IPS-18a (cell line): Measurements from ENCODE around the gene METTL22.

Experiments used
- H3K27ac ChIP-seq: one replicate; pipeline ENCODE4 v1.5.1; 2013; ENCODE audit warnings: low read length
- H3K27me3 ChIP-seq: one replicate; pipeline ENCODE4 v1.6.1; 2013; ENCODE audit warnings: mild to moderate bottlenecking, low read length; ENCODE audit not compliant: control insufficient read depth, insufficient read depth
- H3K36me3 ChIP-seq: one replicate; pipeline ENCODE4 v1.6.1; 2013; ENCODE audit warnings: low read depth, low read length; ENCODE audit not compliant: control insufficient read depth
- H3K4me1 ChIP-seq: one replicate; pipeline ENCODE4 v1.6.1; 2013; ENCODE audit warnings: low read depth, low read length; ENCODE audit not compliant: control insufficient read depth
- H3K4me3 ChIP-seq: one replicate; pipeline ENCODE4 v1.5.1; 2013; ENCODE audit warnings: low read length
- H3K9ac ChIP-seq: one replicate; pipeline ENCODE4 v1.6.1; 2013; ENCODE audit warnings: mild to moderate bottlenecking, low read length, moderate library complexity
- H3K9me3 ChIP-seq: one replicate; pipeline ENCODE4 v1.6.1; 2013; ENCODE audit warnings: low read depth, low read length; ENCODE audit not compliant: control insufficient read depth

METTL22 gene

GRCh38 chr16:8686879-8687278 lies 65.4 kb downstream of the METTL22 start:
- Histone ChIP-seq H3K36me3 (no peaks in the 10 kb centered on the region), H3K27ac (no peak overlapping the region)

GRCh38 chr16:8689686-8690085 lies 68.2 kb downstream of the METTL22 start:
- Histone ChIP-seq H3K36me3 (no peaks in the 10 kb centered on the region), H3K27ac (no peak overlapping the region), H3K9ac (no peak overlapping the region), H3K4me1 (peaks cover 9% of the 10 kb centered on the region), H3K4me3 (no peak overlapping the region), H3K27me3 (no peaks in the 10 kb centered on the region), H3K9me3 (peaks cover 6% of the 10 kb centered on the region)

More at GRCh38 chr16:8686879-8687278, 65.4 kb downstream of the METTL22 start:
- Histone ChIP-seq H3K9me3 (peaks cover 6% of the 10 kb centered on the region), H3K27me3 (no peaks in the 10 kb centered on the region), H3K9ac (no peak overlapping the region), H3K4me3 (no peak overlapping the region), H3K4me1 (peaks cover 9% of the 10 kb centered on the region)

- H3K9me3 ChIP-seq, result peaks cover 6% of the 10 kb centered on the region
- H3K27ac ChIP-seq, result no peak overlapping the region
- H3K9ac ChIP-seq, result no peak overlapping the region
- no peaks in the 10 kb centered on the region for H3K4me1 ChIP-seq
- H3K4me3 ChIP-seq, result no peak overlapping the region
- no peaks in the 10 kb centered on the region for H3K27me3 ChIP-seq
- no peaks in the 10 kb centered on the region for H3K36me3 ChIP-seq
These were observed 70.2 kb downstream of the METTL22 start for GRCh38 chr16:8691728-8692127.

- no peak overlapping the region for H3K27ac ChIP-seq
- no peaks in the 10 kb centered on the region for H3K4me1 ChIP-seq
- no peaks in the 10 kb centered on the region for H3K27me3 ChIP-seq
- no peak overlapping the region for H3K9ac ChIP-seq
- H3K4me3 ChIP-seq, result no peak overlapping the region
- no peaks in the 10 kb centered on the region for H3K36me3 ChIP-seq
- peaks cover under 1% of the 10 kb centered on the region for H3K9me3 ChIP-seq
These were observed 73.6 kb downstream of the METTL22 start for GRCh38 chr16:8694795-8695728.

DNA sequence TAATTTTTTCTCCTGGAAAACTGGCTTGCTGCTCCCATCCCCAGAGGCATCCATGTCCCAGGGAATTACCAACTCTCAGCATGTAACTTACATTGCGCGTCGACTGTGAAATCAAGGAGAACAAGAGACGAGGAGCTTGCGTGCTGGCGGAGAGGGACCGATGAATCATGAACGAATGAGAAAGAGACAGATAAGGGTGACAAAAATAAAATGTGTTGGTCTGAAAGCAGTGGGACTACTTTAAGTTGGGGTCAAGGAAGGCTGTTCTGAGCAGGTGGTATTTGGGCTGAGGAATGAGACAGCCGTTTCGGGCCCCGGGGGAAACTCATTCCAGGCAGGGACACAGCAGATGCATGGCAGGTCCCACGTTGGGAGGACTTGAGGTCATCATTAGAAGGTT lies 75.4 kb downstream of the METTL22 start:
- Histone ChIP-seq H3K27me3 (no peaks in the 10 kb centered on the region), H3K9me3 (no peaks in the 10 kb centered on the region), H3K4me1 (no peaks in the 10 kb centered on the region), H3K27ac (no peak overlapping the region), H3K4me3 (no peak overlapping the region), H3K9ac (no peak overlapping the region), H3K36me3 (no peaks in the 10 kb centered on the region)

GRCh38 chr16:8697965-8698364 lies 76.5 kb downstream of the METTL22 start:
- Histone ChIP-seq H3K27me3 (no peaks in the 10 kb centered on the region), H3K27ac (no peak overlapping the region), H3K9me3 (no peaks in the 10 kb centered on the region), H3K4me3 (no peak overlapping the region), H3K36me3 (no peaks in the 10 kb centered on the region), H3K9ac (no peak overlapping the region), H3K4me1 (no peaks in the 10 kb centered on the region)
